ENCODE measurements around the gene BARD1.
"Not testable (repeated sequence)": the region's sequence is repeated elsewhere in the genome, so short reads cannot be mapped to it uniquely, and the experiment has no call there.

Gene BARD1

GRCh38 chr2:214801068-214801467, 8.4 kb downstream of the BARD1 start:
- no CpG with 5 or more reads among the region's 2 CpGs for WGBS (ENCODE audit: insufficient coverage)

GRCh38 chr2:214800180-214800579, 9.3 kb downstream of the BARD1 start:
- ChIA-PET POLR2A (no interaction called here), CTCF (no interaction called here)
- no peaks in the 10 kb centered on the region for H3K27me3 ChIP-seq (replicated peaks in 2 of 5; ENCODE audit: control insufficient read depth in 4 of 5, insufficient read depth in 5 of 5, low read length in 4 of 5)
- no peak overlapping the region for H3K4me3 ChIP-seq (ENCODE audit: control insufficient read depth in 1 of 7, extremely low read depth in 1 of 7, insufficient read depth in 4 of 7, low read depth in 2 of 7, low read length in 6 of 7)
- DNase-seq: no peak
- H3K36me3 ChIP-seq (ENCODE audit: control insufficient read depth in 4 of 4, insufficient read depth in 4 of 4, low read length in 3 of 4): peaks cover 2 to 11% (median 8%) of the 10 kb centered on the region in 4 experiments
- 100% methylated on average over 1 of the region's 3 CpGs for WGBS (ENCODE audit: insufficient coverage)
- no peaks in the 10 kb centered on the region for H3K9me3 ChIP-seq (ENCODE audit: control extremely low read depth in 1 of 5, control insufficient read depth in 4 of 5, insufficient read depth in 2 of 5, low read depth in 1 of 5, low read length in 4 of 5)
- peaks cover 0 to 4% (median 1%) of the 10 kb centered on the region in 4 experiments for H3K4me1 ChIP-seq (ENCODE audit: control extremely low read depth in 1 of 4, control insufficient read depth in 4 of 4, insufficient read depth in 4 of 4, low read length in 3 of 4)
- no peak overlapping the region for H3K27ac ChIP-seq (ENCODE audit: insufficient read depth in 1 of 2, low read depth in 1 of 2, low read length in 2 of 2, poor library complexity in 1 of 2, severe bottlenecking in 2 of 2)

More at GRCh38 chr2:214801068-214801467, 8.4 kb downstream of the BARD1 start:
- peak in 2 of 3 donors; percentile 12 to 45 for DNase-seq
- CTCF ChIA-PET: no interaction called here
- peaks cover under 1 to 7% (median 3%) of the 10 kb centered on the region in 4 experiments for H3K36me3 ChIP-seq (ENCODE audit: control insufficient read depth in 4 of 4, insufficient read depth in 4 of 4, low read length in 3 of 4)
- no peak overlapping the region for H3K27ac ChIP-seq (ENCODE audit: insufficient read depth in 1 of 2, low read depth in 1 of 2, low read length in 2 of 2, poor library complexity in 1 of 2, severe bottlenecking in 2 of 2)
- H3K4me1 ChIP-seq (ENCODE audit: control extremely low read depth in 1 of 4, control insufficient read depth in 4 of 4, insufficient read depth in 4 of 4, low read length in 3 of 4): peaks cover 0 to 7% (median 2%) of the 10 kb centered on the region in 4 experiments
- no peaks in the 10 kb centered on the region for H3K27me3 ChIP-seq (replicated peaks in 2 of 5; ENCODE audit: control insufficient read depth in 4 of 5, insufficient read depth in 5 of 5, low read length in 4 of 5)
- H3K4me3 ChIP-seq (ENCODE audit: control insufficient read depth in 1 of 7, extremely low read depth in 1 of 7, insufficient read depth in 4 of 7, low read depth in 2 of 7, low read length in 6 of 7): no peak overlapping the region
- POLR2A ChIA-PET: no interaction called here
- H3K9me3 ChIP-seq (ENCODE audit: control extremely low read depth in 1 of 5, control insufficient read depth in 4 of 5, insufficient read depth in 2 of 5, low read depth in 1 of 5, low read length in 4 of 5): no peaks in the 10 kb centered on the region

- no CpG with 5 or more reads among the region's 1 CpG for WGBS (ENCODE audit: insufficient coverage)
- H3K4me1 ChIP-seq (ENCODE audit: control extremely low read depth in 1 of 4, control insufficient read depth in 4 of 4, insufficient read depth in 4 of 4, low read length in 3 of 4): peaks cover 0 to 4% (median 1%) of the 10 kb centered on the region in 4 experiments
- ChIA-PET CTCF (no interaction called here), POLR2A (no interaction called here)
- peaks cover 11 to 24% (median 16%) of the 10 kb centered on the region in 4 experiments for H3K36me3 ChIP-seq (ENCODE audit: control insufficient read depth in 4 of 4, insufficient read depth in 4 of 4, low read length in 3 of 4)
- no peaks in the 10 kb centered on the region for H3K27me3 ChIP-seq (replicated peaks in 2 of 5; ENCODE audit: control insufficient read depth in 4 of 5, insufficient read depth in 5 of 5, low read length in 4 of 5)
- no peak overlapping the region for H3K27ac ChIP-seq (ENCODE audit: insufficient read depth in 1 of 2, low read depth in 1 of 2, low read length in 2 of 2, poor library complexity in 1 of 2, severe bottlenecking in 2 of 2)
- no peak overlapping the region for H3K4me3 ChIP-seq (ENCODE audit: control insufficient read depth in 1 of 7, extremely low read depth in 1 of 7, insufficient read depth in 4 of 7, low read depth in 2 of 7, low read length in 6 of 7)
- H3K9me3 ChIP-seq (ENCODE audit: control extremely low read depth in 1 of 5, control insufficient read depth in 4 of 5, insufficient read depth in 2 of 5, low read depth in 1 of 5, low read length in 4 of 5): no peaks in the 10 kb centered on the region
- DNase-seq: no peak
These were observed 12.6 kb downstream of the BARD1 start for GRCh38 chr2:214796911-214797310.

- peaks cover 0 to 22% (median 3%) of the 10 kb centered on the region in 5 experiments for H3K9me3 ChIP-seq (ENCODE audit: control extremely low read depth in 1 of 5, control insufficient read depth in 4 of 5, insufficient read depth in 2 of 5, low read depth in 1 of 5, low read length in 4 of 5)
- WGBS (ENCODE audit: insufficient coverage): no CpG with 5 or more reads among the region's 1 CpG
- DNase-seq; POLR2A ChIA-PET; H3K4me1 ChIP-seq (ENCODE audit: control extremely low read depth in 1 of 4, control insufficient read depth in 4 of 4, insufficient read depth in 4 of 4, low read length in 3 of 4); H3K27me3 ChIP-seq (replicated peaks in 2 of 5; ENCODE audit: control insufficient read depth in 4 of 5, insufficient read depth in 5 of 5, low read length in 4 of 5); H3K27ac ChIP-seq (ENCODE audit: insufficient read depth in 1 of 2, low read depth in 1 of 2, low read length in 2 of 2, poor library complexity in 1 of 2, severe bottlenecking in 2 of 2); H3K4me3 ChIP-seq (ENCODE audit: control insufficient read depth in 1 of 7, extremely low read depth in 1 of 7, insufficient read depth in 4 of 7, low read depth in 2 of 7, low read length in 6 of 7); CTCF ChIA-PET: not testable (repeated sequence)
- H3K36me3 ChIP-seq (ENCODE audit: control insufficient read depth in 4 of 4, insufficient read depth in 4 of 4, low read length in 3 of 4): peaks cover 15 to 42% (median 29%) of the 10 kb centered on the region in 4 experiments
These were observed 26.3 kb downstream of the BARD1 start for GRCh38 chr2:214783181-214783580.

GRCh38 chr2:214782671-214783070, 26.8 kb downstream of the BARD1 start:
- WGBS (ENCODE audit: insufficient coverage): no CpG with 5 or more reads among the region's 1 CpG
- peaks cover 0 to 22% (median 3%) of the 10 kb centered on the region in 5 experiments for H3K9me3 ChIP-seq (ENCODE audit: control extremely low read depth in 1 of 5, control insufficient read depth in 4 of 5, insufficient read depth in 2 of 5, low read depth in 1 of 5, low read length in 4 of 5)
- no peak for DNase-seq
- no peaks in the 10 kb centered on the region for H3K4me1 ChIP-seq (ENCODE audit: control extremely low read depth in 1 of 4, control insufficient read depth in 4 of 4, insufficient read depth in 4 of 4, low read length in 3 of 4)
- H3K4me3 ChIP-seq (ENCODE audit: control insufficient read depth in 1 of 7, extremely low read depth in 1 of 7, insufficient read depth in 4 of 7, low read depth in 2 of 7, low read length in 6 of 7): no peak overlapping the region
- no peaks in the 10 kb centered on the region for H3K27me3 ChIP-seq (replicated peaks in 2 of 5; ENCODE audit: control insufficient read depth in 4 of 5, insufficient read depth in 5 of 5, low read length in 4 of 5)
- POLR2A ChIA-PET: no interaction called here
- CTCF ChIA-PET: no interaction called here
- H3K27ac ChIP-seq (ENCODE audit: insufficient read depth in 1 of 2, low read depth in 1 of 2, low read length in 2 of 2, poor library complexity in 1 of 2, severe bottlenecking in 2 of 2): no peak overlapping the region
- peaks cover 15 to 42% (median 29%) of the 10 kb centered on the region in 4 experiments for H3K36me3 ChIP-seq (ENCODE audit: control insufficient read depth in 4 of 4, insufficient read depth in 4 of 4, low read length in 3 of 4)

- DNase-seq: no peak
- ChIA-PET CTCF (no interaction called here), POLR2A (no interaction called here)
- Histone ChIP-seq H3K27me3 (replicated peaks in 2 of 5; ENCODE audit: control insufficient read depth in 4 of 5, insufficient read depth in 5 of 5, low read length in 4 of 5) (no peaks in the 10 kb centered on the region), H3K36me3 (ENCODE audit: control insufficient read depth in 4 of 4, insufficient read depth in 4 of 4, low read length in 3 of 4) (peaks cover 25 to 55% (median 40%) of the 10 kb centered on the region in 4 experiments), H3K9me3 (ENCODE audit: control extremely low read depth in 1 of 5, control insufficient read depth in 4 of 5, insufficient read depth in 2 of 5, low read depth in 1 of 5, low read length in 4 of 5) (peaks cover 2 to 26% (median 3%) of the 10 kb centered on the region in 5 experiments), H3K4me3 (ENCODE audit: control insufficient read depth in 1 of 7, extremely low read depth in 1 of 7, insufficient read depth in 4 of 7, low read depth in 2 of 7, low read length in 6 of 7) (no peak overlapping the region), H3K27ac (ENCODE audit: insufficient read depth in 1 of 2, low read depth in 1 of 2, low read length in 2 of 2, poor library complexity in 1 of 2, severe bottlenecking in 2 of 2) (no peak overlapping the region), H3K4me1 (ENCODE audit: control extremely low read depth in 1 of 4, control insufficient read depth in 4 of 4, insufficient read depth in 4 of 4, low read length in 3 of 4) (no peaks in the 10 kb centered on the region)
- 90% methylated on average over 2 of the region's 2 CpGs for WGBS (ENCODE audit: insufficient coverage)
These were observed 28.3 kb downstream of the BARD1 start for GRCh38 chr2:214781226-214781625.

GRCh38 chr2:214775971-214776370, 33.5 kb downstream of the BARD1 start:
- Histone ChIP-seq H3K27me3 (replicated peaks in 2 of 5; ENCODE audit: control insufficient read depth in 4 of 5, insufficient read depth in 5 of 5, low read length in 4 of 5) (no peaks in the 10 kb centered on the region), H3K9me3 (ENCODE audit: control extremely low read depth in 1 of 5, control insufficient read depth in 4 of 5, insufficient read depth in 2 of 5, low read depth in 1 of 5, low read length in 4 of 5) (peaks cover 2 to 28% (median 5%) of the 10 kb centered on the region in 5 experiments), H3K4me3 (ENCODE audit: control insufficient read depth in 1 of 7, extremely low read depth in 1 of 7, insufficient read depth in 4 of 7, low read depth in 2 of 7, low read length in 6 of 7) (no peak overlapping the region), H3K27ac (ENCODE audit: insufficient read depth in 1 of 2, low read depth in 1 of 2, low read length in 2 of 2, poor library complexity in 1 of 2, severe bottlenecking in 2 of 2) (no peak overlapping the region), H3K36me3 (ENCODE audit: control insufficient read depth in 4 of 4, insufficient read depth in 4 of 4, low read length in 3 of 4) (peaks cover 26 to 63% (median 44%) of the 10 kb centered on the region in 4 experiments), H3K4me1 (ENCODE audit: control extremely low read depth in 1 of 4, control insufficient read depth in 4 of 4, insufficient read depth in 4 of 4, low read length in 3 of 4) (no peaks in the 10 kb centered on the region)
- no peak for DNase-seq
- ChIA-PET CTCF (no interaction called here), POLR2A (no interaction called here)
